Fibroblast of skin of scalp (primary cell): ENCODE data around the gene BCL2.
"Not testable (repeated sequence)": the region's sequence is repeated elsewhere in the genome, so short reads cannot be mapped to it uniquely, and the experiment has no call there.

Experiments used
- DNase-seq: peaks from one replicate; pipeline ENCODE4 v3.0.0-alpha.2; 2013

BCL2 gene

DNA sequence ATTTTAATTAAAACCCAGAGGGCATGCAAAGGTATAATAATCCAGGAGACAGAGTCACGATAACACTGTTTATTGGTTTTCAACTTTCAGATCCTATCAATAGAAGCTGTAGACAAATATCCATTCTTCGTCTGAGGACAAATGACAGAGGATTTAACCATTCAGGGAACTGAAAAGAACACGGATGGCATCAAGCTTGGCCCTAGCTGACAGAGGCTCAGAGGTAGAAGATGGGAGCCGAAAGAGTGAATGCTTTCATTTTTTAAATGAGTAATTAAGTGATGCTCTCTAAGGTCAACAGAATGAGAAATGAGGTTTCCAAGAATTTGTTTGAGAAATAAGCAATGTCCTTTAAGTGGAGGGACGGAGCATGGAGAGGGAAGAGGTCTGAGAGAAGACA is 62.1 kb downstream of the BCL2 start:
- no peak for DNase-seq

DNA sequence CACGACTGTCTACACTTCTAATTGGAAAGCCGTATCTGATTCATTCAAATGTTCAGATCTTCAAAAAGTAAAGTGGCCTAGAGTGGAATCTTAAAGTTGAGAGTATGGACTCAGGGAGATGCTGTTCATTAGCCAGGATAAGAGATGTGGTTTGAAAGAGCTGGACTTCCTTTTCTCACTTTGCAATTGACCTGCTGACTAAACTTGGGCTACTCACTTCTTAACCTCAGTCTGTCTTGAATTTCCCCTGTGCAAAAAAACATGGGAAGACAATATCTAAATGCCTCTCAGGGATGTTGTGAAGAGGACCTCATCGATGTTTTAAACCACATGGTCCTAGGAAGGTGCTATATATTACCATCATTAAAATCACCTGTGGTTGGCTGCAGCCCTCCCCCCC is 64.1 kb downstream of the BCL2 start:
- no peak for DNase-seq

DNA sequence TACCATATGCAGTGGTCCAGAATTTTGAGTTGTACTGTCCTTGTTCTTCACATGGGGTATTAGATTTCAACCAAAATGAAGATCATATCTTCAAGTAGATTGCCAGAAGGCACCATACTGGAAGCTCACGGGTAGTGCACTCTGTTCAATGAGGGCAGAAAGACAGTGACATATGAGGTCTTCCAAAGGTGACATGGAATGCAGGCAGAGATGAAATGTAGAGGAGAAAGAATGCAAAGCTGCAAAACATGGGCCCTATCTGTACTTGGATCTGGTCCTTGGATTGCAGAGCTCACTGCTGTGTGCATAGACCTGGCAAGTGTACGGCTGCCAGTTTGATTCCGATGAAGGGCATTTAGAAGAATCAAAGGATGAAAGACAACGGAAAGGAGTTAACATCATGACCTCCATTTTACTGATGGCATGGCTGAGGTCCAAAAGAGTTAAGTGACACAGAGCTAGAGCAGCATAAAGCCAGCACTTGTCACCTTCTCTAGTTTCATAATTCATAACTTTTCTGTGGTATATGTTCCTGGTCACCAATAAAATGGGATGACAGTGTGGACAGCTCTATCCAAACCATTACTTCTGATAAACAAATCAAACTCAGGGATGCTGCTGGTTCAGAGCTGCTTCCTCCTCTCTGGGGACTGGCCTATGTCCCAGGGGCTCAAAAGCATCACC is 64.7 kb downstream of the BCL2 start:
- no peak for DNase-seq

DNA sequence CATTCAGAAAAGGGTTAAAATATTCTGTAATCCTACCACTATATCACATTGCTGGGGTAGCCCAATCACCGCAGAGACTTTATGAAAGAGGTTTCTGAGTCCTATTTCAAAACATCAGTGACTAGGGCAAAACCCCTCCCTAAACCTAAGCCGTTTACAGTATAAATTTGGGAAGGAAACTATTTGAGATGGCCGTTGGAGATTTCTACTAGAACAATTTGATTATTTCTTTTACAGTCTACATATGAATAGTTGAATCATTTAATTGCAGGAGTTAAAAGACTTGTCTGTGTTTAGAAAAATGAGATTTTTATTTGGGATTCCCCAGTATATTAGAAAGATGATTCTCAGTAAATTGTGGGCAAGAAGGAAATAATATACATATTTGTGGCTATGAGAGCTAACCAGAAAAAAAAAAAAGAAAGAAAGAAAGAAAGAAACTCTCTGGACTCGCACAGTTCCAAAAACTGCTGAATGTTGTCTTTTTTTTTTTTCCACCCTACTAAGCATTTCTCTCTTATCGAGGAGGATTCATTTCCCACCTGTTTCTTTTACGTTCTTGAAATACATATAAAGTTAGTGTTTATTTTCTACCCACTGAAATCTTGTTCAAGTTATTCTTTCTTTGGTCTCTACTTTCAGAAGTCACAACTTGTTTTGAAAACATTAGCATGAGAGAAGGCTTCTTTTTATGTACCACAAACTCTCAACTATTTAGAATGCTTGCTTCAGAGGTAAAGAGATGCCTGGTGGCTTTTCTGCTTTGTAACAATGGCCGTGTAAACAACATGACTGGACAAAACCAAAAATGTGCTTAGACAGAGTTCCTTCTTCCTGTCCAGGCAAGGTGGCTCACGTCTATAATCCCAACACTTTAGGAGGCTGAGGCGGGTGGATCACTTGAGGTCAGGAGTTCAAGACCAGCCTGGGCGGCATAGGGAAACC is 65.9 kb downstream of the BCL2 start:
- peak; percentile 59 for DNase-seq

DNA sequence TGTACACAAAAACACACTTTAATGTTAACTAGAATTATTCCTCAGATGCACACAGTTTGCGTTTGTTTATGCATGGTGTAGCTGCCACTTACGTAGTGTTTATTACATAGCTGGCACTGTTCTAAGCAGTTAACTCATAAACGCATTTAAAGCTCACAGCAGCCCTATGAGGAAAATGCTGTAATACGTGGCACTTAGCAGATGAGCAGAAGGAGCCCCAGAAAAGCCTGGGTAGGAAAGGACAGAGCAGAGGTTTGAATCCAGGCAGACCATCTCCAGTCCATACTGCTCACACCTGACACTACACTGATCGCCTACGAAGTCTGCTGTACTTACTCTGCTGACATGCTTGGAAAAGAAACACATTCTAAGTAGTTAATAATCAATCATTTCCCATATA is 66.6 kb downstream of the BCL2 start:
- no peak for DNase-seq

DNA sequence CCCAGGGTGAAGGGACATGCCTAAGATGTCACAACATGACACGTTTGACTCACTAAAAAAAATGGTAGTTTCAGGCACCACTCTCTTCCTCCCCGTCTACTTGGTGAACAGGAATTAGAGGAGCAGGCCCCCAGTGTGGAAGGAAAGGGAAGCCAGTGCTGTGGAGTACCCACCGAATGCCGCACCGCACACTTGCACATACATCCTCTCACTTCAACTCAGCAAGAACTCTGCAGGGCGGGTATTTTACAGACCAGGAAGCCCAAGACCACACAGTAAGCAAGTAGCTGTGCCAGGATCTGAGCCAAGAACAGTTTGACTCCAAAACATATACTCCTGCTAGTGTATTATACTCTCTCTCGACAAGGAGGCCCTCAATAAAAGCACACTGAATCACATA is 69.8 kb downstream of the BCL2 start:
- peak; percentile 66 for DNase-seq

DNA sequence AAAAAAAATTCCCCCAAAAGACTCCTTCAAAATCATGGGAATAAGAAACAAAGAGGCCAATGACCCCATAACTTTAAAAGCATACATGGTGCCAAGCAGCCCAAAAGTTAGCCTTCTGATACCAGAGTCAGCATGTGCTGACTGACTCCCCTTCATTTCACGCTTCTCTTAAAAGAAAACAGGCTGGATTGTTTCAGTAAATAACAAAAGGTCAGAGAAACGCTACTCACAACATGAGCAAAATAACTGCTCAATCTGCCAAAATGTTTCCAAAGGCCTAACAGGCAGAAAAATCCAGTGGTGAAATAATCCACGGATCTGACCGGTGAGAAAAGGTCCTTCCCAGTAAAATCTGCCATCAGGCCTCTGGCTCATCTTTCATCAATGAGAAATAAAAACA is 71.6 kb downstream of the BCL2 start:
- DNase-seq: no peak

DNA sequence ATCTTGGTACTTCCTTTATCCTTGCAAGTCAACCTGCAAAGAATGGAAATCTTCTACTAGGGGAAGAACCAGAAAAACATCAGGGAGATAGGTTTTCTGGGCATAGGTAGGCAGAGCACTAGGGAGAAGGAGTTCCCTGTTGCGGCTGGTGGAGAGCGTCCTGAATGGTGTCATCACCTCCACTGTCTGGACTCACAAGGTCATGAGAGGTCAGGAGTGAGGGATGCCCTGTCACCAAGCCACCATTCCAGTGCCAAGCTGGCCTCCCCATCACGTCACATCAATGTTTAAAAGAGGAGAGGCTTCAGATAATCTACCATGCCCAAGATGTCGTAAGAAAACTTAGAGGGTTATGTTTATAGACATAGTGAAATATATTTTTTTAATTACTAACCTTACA is 72.1 kb downstream of the BCL2 start:
- DNase-seq: no peak

DNA sequence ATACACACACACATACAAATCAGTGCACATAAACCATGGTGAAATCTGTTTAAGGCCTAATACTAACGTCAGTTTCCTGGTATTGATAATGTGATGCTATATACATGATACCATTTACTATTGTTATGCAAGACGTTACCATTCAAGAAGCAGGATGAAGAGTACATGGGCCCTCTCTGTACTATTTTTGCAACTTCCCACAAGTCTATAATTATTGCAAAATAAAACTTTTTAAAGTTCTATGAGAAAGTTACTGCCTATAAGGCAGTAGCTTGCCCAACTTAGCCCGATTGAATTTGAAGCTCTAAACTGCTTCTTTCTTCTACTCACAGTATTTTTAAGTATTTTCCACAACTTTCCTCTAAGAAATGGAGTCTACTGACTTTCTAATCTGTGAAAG is 74.0 kb downstream of the BCL2 start:
- no peak for DNase-seq

DNA sequence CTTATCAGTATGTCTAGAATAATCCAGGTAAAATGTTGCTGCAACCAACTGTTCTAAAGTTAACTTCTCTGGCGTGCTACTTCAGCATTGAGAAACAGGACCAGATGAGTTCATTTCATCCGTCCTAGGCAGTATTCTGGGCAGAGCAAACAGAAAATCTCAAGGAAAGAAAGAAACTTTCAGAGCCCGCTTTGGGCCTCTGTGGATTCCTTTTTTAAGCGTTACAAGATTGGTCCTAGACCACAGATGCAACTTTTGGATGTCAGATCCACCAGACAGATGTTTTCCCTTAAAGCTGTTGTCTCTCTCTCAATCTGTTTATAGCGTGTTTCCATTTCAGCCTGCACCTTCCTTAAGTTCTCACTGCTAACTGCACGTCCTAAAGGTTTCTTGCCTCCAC is 75.0 kb downstream of the BCL2 start:
- DNase-seq: no peak

DNA sequence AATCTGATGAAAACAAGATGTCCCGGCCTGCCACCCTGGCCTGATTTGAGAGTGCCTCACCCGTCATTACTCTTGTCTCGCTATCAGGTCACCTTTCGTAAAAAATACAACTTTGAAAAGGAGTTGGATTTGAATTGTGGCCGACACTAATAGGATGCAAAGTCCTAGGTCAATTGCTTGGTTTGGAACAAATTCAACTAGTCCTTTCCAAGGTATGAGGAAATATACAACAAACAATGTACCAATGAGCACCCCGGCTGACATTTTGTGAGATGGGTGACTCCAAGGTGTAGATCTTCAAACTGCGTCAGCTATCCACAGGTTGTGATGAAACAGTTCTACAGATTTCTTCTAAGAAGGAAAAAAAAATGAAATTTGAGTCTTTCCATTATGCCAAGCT is 77.8 kb downstream of the BCL2 start:
- DNase-seq: no peak

DNA sequence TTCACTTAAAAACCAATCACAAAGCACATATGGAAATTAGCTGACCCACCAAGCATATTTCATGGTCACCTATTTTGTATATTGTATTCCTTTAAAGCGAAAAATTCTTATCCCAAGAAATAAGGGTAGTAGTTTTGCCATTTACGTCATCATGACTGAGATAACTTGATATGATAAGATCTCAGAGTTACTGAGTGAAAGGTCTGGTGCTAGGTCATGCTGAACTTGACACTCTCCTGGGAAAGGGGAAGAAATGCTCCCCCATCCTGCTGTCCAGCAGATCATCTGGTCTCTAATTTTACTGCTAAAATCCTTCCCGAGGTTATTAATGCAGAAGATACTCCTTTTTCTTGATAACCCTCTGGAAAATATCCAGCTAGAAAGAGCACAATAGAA is 78.3 kb downstream of the BCL2 start:
- no peak for DNase-seq

DNA sequence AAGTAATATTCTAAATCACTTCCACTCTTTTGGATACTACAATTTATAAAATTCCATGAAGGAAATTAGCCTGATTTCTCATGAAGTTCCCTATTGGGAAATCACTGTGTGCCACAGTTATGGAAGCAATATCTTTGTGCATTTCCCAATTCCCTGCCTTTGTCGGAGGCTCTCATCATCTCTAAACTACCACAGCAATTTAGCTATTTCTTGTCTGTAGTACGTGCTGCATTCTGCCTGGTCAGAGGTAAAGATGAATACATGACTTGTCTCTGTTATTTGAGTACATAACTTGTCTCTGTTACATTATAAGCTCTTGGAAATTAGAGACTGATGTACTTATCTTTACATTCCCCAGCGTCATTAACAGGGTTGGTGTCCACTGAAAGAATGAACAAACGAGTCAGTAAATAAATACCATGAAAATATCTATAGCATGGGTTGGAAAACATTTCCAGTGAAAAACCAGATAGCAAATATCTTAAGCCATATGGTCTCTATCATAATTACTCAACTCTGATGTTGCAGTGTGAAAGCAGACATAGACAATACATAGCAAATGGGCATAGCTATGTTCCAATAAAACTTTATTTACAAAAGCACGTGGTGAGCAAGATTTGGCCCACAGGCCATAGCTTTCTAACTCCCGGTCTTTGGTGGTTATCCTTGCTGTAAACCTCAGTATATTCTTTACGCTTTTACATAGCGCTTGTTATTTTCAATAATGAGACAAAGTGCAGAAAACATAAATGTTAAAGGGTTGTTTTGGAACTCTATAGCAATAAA is 78.8 kb downstream of the BCL2 start:
- DNase-seq: no peak

DNA sequence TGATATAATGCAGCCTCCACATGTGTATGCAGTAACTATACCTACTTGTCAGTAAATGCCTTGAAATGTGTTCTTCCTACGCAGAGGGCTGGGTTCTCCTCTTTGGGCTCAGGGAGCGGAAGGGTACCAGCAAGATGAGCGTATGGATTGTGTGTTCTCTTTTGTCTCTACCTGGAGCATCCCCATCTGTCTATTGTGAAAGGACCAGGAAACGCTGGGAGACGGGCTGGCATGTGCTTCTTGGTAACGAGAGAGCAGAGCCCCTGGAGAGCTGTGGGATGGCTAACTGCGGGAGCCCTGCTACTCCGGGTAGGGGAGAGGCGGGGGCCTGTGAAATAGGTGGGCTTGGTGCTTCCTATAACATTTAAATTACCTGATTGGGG is 80.9 kb downstream of the BCL2 start:
- DNase-seq: no peak

DNA sequence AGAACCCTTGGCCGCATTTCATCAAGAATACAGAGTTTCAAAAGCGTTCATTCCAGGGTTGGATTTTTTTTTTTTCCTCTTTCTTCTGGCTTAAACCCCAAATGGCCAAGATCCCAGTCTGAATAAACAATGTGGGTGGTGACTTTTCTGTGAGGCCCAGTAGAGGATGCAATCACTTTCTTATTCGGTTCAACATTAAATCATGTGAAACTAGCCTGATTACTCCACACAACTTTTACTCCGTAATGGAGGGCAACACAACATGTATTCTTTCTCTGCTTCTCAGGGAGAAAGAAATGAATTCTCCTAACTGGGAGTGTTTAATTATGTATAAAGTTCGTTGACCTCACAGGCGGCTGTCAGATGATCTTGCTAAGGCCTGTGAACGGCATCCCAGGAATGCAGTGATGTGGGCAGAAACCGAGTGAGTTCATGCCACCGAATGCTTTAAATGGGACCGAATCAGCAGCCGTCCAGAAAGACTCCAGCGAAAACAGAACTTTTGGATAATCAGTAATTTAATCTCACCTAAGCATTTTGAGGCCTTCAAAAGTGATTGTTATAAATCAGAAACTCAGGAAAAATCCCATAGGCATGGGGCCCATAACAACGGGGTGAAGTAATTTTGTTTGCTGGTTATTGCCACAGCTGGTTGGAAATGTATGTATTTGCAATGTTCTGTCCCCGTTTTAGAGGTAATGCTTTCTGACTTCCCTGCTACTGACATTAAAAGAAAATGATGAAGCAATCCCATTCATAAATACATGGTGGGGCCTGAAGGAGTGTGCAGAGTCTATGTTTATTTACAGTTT is 81.5 kb downstream of the BCL2 start:
- peak; percentile 90 for DNase-seq

DNA sequence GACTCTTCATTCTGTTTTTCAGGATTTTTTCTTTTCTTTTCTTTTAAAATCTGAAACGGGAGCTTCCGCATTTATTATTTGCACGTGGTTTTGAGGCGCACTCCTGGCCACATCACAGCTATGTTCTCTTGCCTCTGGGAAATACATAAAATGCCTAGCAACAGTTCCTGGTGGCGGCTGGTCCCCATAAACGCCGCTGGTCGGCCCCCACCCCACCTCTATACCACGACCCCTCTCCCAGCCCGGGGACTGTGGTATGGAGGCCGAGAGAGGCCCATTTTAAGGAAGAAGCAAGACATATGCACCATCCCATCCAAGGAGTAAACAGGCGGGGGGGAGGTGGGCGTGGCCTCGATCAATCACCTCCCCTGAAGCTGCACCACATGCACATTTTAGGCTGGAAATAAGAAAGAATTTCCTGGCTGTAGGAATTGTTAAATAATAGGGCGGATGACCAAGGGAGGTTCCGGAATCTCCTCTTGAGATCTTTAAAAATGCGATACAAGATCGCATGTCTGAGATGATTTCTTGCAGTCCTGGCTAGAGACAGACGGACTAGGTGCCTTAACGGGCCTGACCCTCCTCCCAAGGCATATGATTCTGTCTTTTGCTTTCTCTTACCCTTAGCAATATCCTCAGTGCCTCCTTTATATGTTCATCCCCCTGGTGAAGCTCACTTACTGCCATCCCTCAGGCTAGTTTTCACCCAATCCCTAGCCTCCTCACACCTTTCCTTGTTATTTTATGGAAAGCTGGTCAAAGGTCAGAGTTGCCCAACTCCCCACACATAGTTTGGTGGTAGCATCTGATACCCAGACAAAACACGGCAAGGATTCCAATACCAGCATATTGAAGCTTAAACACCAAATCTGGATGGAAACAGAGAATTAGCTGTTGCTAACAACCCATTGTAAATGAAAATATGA is 82.4 kb downstream of the BCL2 start:
- DNase-seq: no peak

DNA sequence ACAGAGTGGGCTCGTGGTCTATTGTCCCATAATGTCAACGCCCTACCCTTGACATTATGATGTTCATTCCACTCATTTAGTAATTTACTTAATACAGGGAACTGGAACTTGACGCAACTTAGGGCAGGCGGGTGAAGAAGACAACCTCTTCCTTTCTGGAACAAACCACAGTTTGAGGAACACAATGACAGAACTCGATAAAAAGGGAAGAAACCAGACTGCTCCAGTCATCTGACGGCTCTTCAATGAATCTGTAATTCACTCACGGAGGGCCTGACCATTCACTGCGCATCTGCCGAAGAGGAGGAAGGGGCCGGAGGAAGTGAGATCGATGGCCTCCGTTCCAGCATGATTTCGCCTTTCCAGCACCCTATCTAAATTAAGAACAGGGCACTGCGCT is 83.2 kb downstream of the BCL2 start:
- DNase-seq: no peak

DNA sequence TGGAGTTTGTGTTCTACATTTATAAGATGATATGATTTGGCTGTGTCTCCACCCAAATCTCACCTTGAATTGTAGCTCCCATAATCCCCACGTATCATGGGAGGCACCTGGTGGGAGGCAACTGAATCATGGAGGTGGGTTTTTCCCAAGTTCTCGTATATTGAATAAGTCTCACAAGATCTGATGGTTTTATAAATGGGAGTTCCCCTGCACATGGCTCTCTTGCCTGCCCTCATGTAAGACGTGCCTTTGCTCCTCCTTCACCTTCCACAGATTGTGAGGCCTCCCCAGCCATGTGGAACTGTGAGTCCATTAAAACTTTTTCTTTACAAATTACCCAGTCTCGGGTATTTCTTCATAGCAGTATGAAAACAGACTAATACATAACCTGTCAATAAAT is 83.6 kb downstream of the BCL2 start:
- DNase-seq: not testable (repeated sequence)

DNA sequence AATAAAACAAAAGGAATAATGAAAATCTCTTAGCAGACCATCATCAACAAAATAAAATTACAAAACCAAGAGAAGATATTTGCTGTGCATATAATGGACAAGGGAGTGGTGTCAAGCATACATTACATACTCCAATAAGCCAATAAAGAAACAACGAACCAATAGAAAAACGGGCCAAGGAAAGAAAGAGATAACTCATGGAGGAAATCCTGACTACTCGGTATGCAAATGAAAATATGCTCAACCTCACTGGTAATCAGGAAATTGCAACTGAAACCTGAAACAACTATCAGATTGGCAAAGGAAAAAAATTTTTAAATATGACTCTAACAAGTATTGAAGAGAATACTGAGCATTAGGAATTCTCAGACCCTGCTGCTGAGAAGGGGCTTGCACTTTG is 84.7 kb downstream of the BCL2 start:
- DNase-seq: no peak

DNA sequence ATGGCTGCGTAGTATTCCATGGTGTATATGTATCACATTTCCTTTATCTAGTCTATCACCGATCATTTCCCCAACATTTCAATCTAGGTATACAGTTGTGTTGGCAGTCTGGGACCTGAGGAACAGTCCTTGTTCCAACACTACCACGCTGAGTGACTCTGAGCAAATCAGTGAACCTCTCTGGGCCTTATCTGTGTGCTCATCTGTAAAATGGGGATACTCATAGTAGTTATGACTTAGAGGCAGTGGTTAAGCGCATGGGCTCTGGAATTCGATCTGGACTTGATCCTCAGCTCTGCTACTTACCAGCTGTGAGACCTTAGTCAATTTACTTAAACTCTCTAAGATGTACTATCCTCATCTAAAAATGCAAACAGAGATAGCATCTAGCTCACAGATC is 85.1 kb downstream of the BCL2 start:
- no peak for DNase-seq

DNA sequence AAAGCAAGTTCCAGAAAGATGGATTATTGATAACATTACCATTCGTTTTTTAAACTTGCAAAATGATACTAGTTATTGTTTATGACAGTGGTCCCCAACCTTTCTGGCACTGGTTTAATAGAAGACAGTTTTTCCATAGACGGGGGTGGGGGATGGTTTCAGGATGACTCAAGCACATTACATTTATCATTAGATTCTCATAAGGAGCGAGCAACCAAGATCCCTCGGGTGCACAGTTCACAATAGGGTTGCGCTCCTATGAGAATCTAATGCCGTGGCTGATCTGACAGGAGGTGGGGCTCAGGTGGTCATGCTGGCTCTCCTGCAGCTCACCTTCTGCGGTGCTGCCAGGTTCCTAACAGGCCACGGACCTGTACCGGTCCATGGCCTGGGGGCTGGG is 86.2 kb downstream of the BCL2 start:
- DNase-seq: no peak
